BLaER1 treated with 17β-estradiol and CSF1 and Interleukin-3, amounts not matched to agents 10 nM and 100 nM (cell line): ENCODE data around the gene STIM1.
A peak's percentile ranks its signal among the peaks of the same experiment; 100 is the strongest.

ENCODE experiments used
- H3K27ac ChIP-seq, 11 experiments: shearing (Covaris generic); formaldehyde crosslinking; 2 replicates each; pipeline ENCODE4 v1.8.1; 2022
- H3K27me3 ChIP-seq, 11 experiments: shearing (Covaris generic); formaldehyde crosslinking; 2 replicates each; pipeline ENCODE4 v1.8.1; 2022
- H3K36me3 ChIP-seq, 11 experiments: shearing (Covaris generic); formaldehyde crosslinking; 2 replicates each; pipeline ENCODE4 v1.8.1; 2022
- H3K4me1 ChIP-seq, 10 experiments: shearing (Covaris generic); formaldehyde crosslinking; 2 replicates each; pipeline ENCODE4 v1.8.1; 2022
- H3K4me2 ChIP-seq, 11 experiments: shearing (Covaris generic); formaldehyde crosslinking; 2 replicates each; pipeline ENCODE4 v1.8.1; 2022
- H3K4me3 ChIP-seq, 10 experiments: shearing (Covaris generic); formaldehyde crosslinking; 2 replicates each; pipeline ENCODE4 v1.8.1; 2022
- H3K9ac ChIP-seq, 11 experiments: shearing (Covaris generic); formaldehyde crosslinking; 2 replicates each; pipeline ENCODE4 v1.8.1; 2022
- H3K9me3 ChIP-seq, 11 experiments: shearing (Covaris generic); formaldehyde crosslinking; replicated peaks in 1 of 11; 2 replicates each; pipeline ENCODE4 v1.8.1; 2022
- H4K20me1 ChIP-seq, 11 experiments: shearing (Covaris generic); formaldehyde crosslinking; 2 replicates each; pipeline ENCODE4 v1.8.1; 2022
- Cebpa-rat ChIP-seq, 11 experiments: shearing (Covaris generic); IDR thresholded peaks; 2 replicates each; pipeline ENCODE4 v1.8.1; 2022

The STIM1 gene

DNA sequence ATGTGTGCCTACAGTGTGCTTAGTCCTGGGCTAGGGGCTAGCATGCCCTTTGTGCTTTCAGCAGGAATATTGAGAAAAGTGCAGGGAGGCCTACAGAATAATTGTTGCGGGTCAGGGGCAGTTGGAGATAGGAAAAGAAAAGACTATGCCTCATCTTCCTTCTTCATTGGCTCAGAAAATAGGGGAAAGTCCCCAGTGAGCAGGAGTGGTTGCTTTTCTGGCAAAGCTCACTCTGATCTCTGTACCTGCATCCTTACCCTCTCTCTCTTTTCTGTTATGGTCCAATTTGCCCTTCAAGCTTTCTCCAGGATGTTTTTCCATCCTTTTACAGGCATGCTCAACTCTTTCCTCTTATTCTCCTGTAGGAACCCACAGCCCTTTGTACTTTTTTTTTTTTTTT lies 209.6 kb downstream of the STIM1 start:
- no peak overlapping the region for H3K9ac ChIP-seq

DNA sequence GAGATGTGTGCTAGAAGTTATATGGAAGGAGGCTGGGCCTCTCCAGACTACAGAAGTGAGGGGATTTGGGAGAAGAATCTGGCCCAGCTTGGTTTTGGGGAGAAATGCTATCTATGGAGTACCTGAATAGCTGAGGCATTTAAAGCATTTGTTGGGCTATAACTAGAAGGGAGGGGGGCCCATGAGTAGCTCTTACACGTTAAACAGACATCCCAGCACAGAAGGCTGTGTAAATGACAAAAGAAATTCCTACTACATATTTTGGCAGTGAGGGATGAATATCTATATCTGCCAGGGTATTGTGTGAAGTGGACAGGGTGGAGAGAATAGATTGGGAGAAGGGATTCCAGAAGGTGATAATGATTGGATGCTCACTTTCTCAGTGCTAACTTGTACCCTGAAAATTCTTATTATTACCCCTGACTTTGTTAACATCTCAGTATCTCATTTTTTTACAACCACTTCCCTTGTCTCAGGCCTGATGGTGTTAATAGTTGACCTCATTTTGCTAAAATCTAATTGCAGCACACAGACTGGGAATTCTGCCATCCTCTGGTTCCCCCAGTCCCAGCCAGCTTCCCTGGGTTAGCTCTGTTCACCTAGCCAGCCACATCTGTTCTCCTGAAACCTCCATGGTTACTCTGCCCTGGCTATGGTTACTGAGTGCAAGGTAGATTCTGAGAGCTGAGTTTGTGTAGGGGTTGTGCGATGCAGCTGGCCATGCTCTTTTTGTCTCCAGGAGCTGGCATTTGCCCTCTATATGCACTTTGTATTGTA lies 210.3 kb downstream of the STIM1 start:
- Histone ChIP-seq H3K4me3 (no peak overlapping the region), H3K27me3 (no peaks in the 10 kb centered on the region), H3K4me2 (no peak overlapping the region), H3K4me1 (peaks cover 5 to 46% (median 9%) of the 10 kb centered on the region in 10 experiments; a peak in 16 of 20 replicates), H3K9ac (no peak overlapping the region), H3K27ac (no peak overlapping the region), H3K36me3 (peaks cover 0 to 67% (median 10%) of the 10 kb centered on the region in 11 experiments; a peak in 16 of 22 replicates), H4K20me1 (peaks cover 0 to 5% (median 0%) of the 10 kb centered on the region in 11 experiments; a peak in 1 of 22 replicates), H3K9me3 (no peaks in the 10 kb centered on the region)
- TF ChIP-seq Cebpa-rat (IDR thresholded peaks at IDR 0.05): no peak

More for the DNA sequence above, 209.6 kb downstream of the STIM1 start:
- Histone ChIP-seq H3K27ac (no peak overlapping the region), H3K27me3 (no peaks in the 10 kb centered on the region), H3K4me2 (no peak overlapping the region), H3K4me3 (no peak overlapping the region), H3K9me3 (no peaks in the 10 kb centered on the region), H3K36me3 (peaks cover 0 to 67% (median 17%) of the 10 kb centered on the region in 11 experiments; a peak in 19 of 22 replicates), H3K4me1 (peaks cover 5 to 45% (median 9%) of the 10 kb centered on the region in 10 experiments; a peak in 16 of 20 replicates), H4K20me1 (peaks cover 0 to 5% (median 0%) of the 10 kb centered on the region in 11 experiments; a peak in 1 of 22 replicates)
- no peak for TF ChIP-seq Cebpa-rat (IDR thresholded peaks at IDR 0.05)

DNA sequence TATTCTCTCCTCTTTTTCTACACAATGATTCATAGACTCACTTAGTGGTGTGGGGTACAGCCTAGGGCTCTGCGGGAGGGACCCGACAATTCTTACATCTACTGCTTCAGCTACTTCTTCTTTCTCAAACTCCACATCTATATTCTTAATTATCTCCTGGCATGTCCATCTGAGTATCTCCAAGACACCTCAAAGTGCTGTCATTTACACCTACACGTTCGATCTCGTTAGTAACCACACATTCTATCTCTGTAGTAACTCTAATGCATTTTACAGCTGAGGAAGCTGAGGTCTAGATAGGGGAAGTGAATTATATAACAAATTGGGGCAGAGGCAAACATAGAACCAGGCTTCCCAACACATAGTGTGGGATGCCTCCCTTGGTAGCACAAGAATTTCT lies 211.4 kb downstream of the STIM1 start:
- no peak for TF ChIP-seq Cebpa-rat (IDR thresholded peaks at IDR 0.05)
- Histone ChIP-seq H3K9ac (no peak overlapping the region), H3K27me3 (no peaks in the 10 kb centered on the region), H4K20me1 (peaks cover 0 to 5% (median 0%) of the 10 kb centered on the region in 11 experiments; a peak in 1 of 22 replicates), H3K4me1 (peaks cover 5 to 46% (median 11%) of the 10 kb centered on the region in 10 experiments; a peak in 16 of 20 replicates), H3K36me3 (peaks cover 0 to 67% (median 0%) of the 10 kb centered on the region in 11 experiments; a peak in 10 of 22 replicates), H3K4me3 (no peak overlapping the region), H3K27ac (no peak overlapping the region), H3K4me2 (peak overlapping the region in 2 of 11 experiments; percentile 25 to 34; a peak in 2 of 22 replicates), H3K9me3 (no peaks in the 10 kb centered on the region)

DNA sequence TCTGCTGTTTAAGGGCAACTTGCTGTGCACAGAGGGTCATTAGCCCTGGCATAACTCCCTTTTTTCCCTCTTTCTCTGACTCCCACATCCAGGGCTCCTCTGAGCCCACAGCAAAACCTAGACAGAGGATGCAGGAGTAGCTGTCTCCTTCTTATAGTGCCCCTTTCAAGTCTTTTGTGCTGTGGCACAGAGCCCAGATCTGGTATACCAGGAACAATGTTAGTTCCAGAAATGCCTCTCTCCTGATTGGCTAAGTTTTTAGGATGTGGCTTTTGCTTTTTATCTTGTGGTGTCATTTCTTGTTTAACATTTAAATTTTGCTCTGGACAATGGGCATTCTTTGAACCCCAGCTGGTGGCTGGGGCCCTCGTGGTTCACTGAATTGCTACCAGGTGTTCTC lies 213.5 kb downstream of the STIM1 start:
- peak overlapping the region in 8 of 11 experiments; percentile 1 to 62 (median 36); a peak in 11 of 22 replicates for H3K4me2 ChIP-seq
- peaks cover 0 to 67% (median 2%) of the 10 kb centered on the region in 11 experiments; a peak in 10 of 22 replicates for H3K36me3 ChIP-seq
- no peak overlapping the region for H3K4me3 ChIP-seq
- no peak overlapping the region for H3K27ac ChIP-seq
- no peaks in the 10 kb centered on the region for H3K27me3 ChIP-seq
- H4K20me1 ChIP-seq: peaks cover 0 to 5% (median 0%) of the 10 kb centered on the region in 11 experiments; a peak in 1 of 22 replicates
- H3K9ac ChIP-seq: no peak overlapping the region
- peaks cover 5 to 55% (median 17%) of the 10 kb centered on the region in 10 experiments; a peak in 16 of 20 replicates for H3K4me1 ChIP-seq
- no peak for TF ChIP-seq Cebpa-rat (IDR thresholded peaks at IDR 0.05)
- no peaks in the 10 kb centered on the region for H3K9me3 ChIP-seq

DNA sequence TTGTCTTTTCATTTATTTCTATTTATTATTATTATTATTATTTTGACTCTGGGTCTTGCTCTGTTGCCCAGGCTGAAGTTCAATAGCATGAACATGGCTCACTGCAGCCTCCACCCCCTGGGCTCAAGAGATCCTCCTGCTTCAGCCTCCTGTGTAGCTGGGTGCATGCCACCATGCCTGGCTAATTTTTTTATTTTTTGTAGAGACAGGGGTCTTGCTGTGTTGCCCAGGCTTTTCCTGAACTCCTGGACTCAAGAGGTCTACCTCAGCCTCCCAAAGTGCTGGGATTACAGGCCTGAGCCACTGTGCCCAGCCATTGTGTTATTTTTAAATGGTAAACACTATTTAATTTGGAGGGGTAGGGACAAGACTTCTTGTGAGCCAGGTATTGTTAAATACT lies 215.9 kb downstream of the STIM1 start:
- Histone ChIP-seq H3K4me2 (no peak overlapping the region), H3K4me1 (peaks cover 5 to 44% (median 17%) of the 10 kb centered on the region in 10 experiments; a peak in 16 of 20 replicates), H3K9me3 (no peaks in the 10 kb centered on the region), H3K9ac (no peak overlapping the region), H3K27me3 (no peaks in the 10 kb centered on the region), H4K20me1 (peaks cover 0 to 1% (median 0%) of the 10 kb centered on the region in 11 experiments; a peak in 1 of 22 replicates), H3K36me3 (peaks cover 0 to 61% (median 13%) of the 10 kb centered on the region in 11 experiments; a peak in 14 of 22 replicates), H3K27ac (no peak overlapping the region), H3K4me3 (no peak overlapping the region)
- TF ChIP-seq Cebpa-rat (IDR thresholded peaks at IDR 0.05): no peak

DNA sequence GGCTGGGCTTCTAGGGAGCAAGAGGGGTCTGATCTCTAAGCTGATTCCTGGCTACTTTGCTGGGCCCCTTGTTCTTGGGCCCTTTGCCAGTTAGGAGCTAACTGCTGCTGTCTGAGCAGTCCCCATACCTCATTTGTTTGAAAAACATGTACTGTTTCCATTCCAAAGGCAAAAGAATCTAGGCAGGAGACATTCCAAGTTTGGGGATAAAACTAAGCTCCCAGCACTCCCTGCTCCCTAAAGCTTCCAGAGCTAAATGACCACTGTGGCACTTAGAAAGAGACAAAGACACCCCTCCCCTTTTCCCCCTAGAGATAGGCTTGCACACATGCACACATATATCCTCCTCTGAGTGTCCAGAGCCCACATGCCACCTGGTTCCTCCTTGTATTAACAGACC lies 216.4 kb downstream of the STIM1 start:
- Histone ChIP-seq H3K4me1 (peaks cover 5 to 38% (median 17%) of the 10 kb centered on the region in 10 experiments; a peak in 16 of 20 replicates), H3K9me3 (no peaks in the 10 kb centered on the region), H3K4me3 (no peak overlapping the region), H3K4me2 (no peak overlapping the region), H4K20me1 (no peaks in the 10 kb centered on the region), H3K36me3 (peaks cover 0 to 56% (median 13%) of the 10 kb centered on the region in 11 experiments; a peak in 14 of 22 replicates), H3K27ac (0 out of 22 replicates have a peak overlapping the region, but pooled peaks of 3 of the 11 experiments have one; percentile 6 to 36 (median 27)), H3K9ac (no peak overlapping the region), H3K27me3 (no peaks in the 10 kb centered on the region)
- TF ChIP-seq Cebpa-rat (IDR thresholded peaks at IDR 0.05): no peak

GRCh38 chr11:4072668-4073285 lies 217.3 kb downstream of the STIM1 start:
- peaks cover 5 to 30% (median 16%) of the 10 kb centered on the region in 10 experiments; a peak in 16 of 20 replicates for H3K4me1 ChIP-seq

GRCh38 chr11:4074266-4074665 lies 218.8 kb downstream of the STIM1 start:
- H3K27me3 ChIP-seq: no peaks in the 10 kb centered on the region
- no peak for TF ChIP-seq Cebpa-rat (IDR thresholded peaks at IDR 0.05)
- peaks cover 0 to 18% (median 9%) of the 10 kb centered on the region in 10 experiments; a peak in 12 of 20 replicates for H3K4me1 ChIP-seq
- H3K9me3 ChIP-seq: no peaks in the 10 kb centered on the region
- H4K20me1 ChIP-seq: no peaks in the 10 kb centered on the region
- H3K4me3 ChIP-seq: no peak overlapping the region
- H3K36me3 ChIP-seq: peaks cover 0 to 64% (median 13%) of the 10 kb centered on the region in 11 experiments; a peak in 14 of 22 replicates
- H3K4me2 ChIP-seq: no peak overlapping the region
- no peak overlapping the region for H3K27ac ChIP-seq
- H3K9ac ChIP-seq: 0 out of 22 replicates have a peak overlapping the region, but pooled peaks of 1 of the 11 experiments have one; percentile 7

More at GRCh38 chr11:4072668-4073285, 217.3 kb downstream of the STIM1 start:
- Histone ChIP-seq H3K27me3 (no peaks in the 10 kb centered on the region), H3K9me3 (no peaks in the 10 kb centered on the region), H3K36me3 (peaks cover 0 to 56% (median 13%) of the 10 kb centered on the region in 11 experiments; a peak in 14 of 22 replicates), H3K9ac (peak overlapping the region in 1 of 11 experiments; percentile 21; a peak in 1 of 22 replicates), H3K4me3 (no peak overlapping the region), H3K4me2 (peak overlapping the region in 1 of 11 experiments; percentile 20; a peak in 2 of 22 replicates), H3K27ac (no peak overlapping the region), H4K20me1 (no peaks in the 10 kb centered on the region)
- TF ChIP-seq Cebpa-rat (IDR thresholded peaks at IDR 0.05): no peak
